GM12801 (cell line): ENCODE results near the gene PSMA8.

Experiments
- CTCF ChIP-seq: IDR thresholded peaks from one replicate; pipeline ENCODE4 v1.5.1; 2011; ENCODE audit warnings: control low read depth; ENCODE audit not compliant: insufficient read length; ENCODE audit errors: extremely low read depth

PSMA8 gene

GRCh38 chr18:26227051-26227670 lies 93.5 kb downstream of the PSMA8 start:
- TF ChIP-seq CTCF = no peak

GRCh38 chr18:26228562-26229260 lies 95.0 kb downstream of the PSMA8 start:
- TF ChIP-seq CTCF = no peak

GRCh38 chr18:26230497-26230896 lies 96.8 kb downstream of the PSMA8 start:
- no peak for TF ChIP-seq CTCF

- no peak for TF ChIP-seq CTCF
These were observed 99.5 kb downstream of the PSMA8 start for GRCh38 chr18:26233208-26233607.
